H9 (cell line): Measurements from ENCODE around the gene SYNC. TPM values are rescaled to one million over a fixed set of nuclear protein-coding genes. Genes with fewer than 3 reads are reported as not detected.
A peak's percentile ranks its signal among the peaks of the same experiment; 100 is the strongest.

Source experiments
- DNase-seq: peaks from one replicate; pipeline ENCODE4 v3.0.0-alpha.2; 2017
- H2AFZ ChIP-seq: one replicate; pipeline ENCODE4 v1.6.1; 2013; ENCODE audit warnings: mild to moderate bottlenecking, low read length, control low read depth, moderate library complexity
- H2AK5ac ChIP-seq: 2 replicates; pipeline ENCODE4 v1.6.1; 2013; ENCODE audit warnings: low read length, control low read depth, mixed read lengths; ENCODE audit not compliant: insufficient read length
- H2BK120ac ChIP-seq: one replicate; pipeline ENCODE4 v1.6.1; 2013; ENCODE audit warnings: low read depth, mild to moderate bottlenecking, low read length, control low read depth, inconsistent platforms; ENCODE audit not compliant: poor library complexity, severe bottlenecking
- H2BK12ac ChIP-seq: 2 replicates; pipeline ENCODE4 v1.6.1; 2013; ENCODE audit warnings: low read length, control low read depth, mixed read lengths, low read depth; ENCODE audit not compliant: insufficient read length
- H2BK15ac ChIP-seq: 2 replicates; pipeline ENCODE4 v1.6.1; 2013; ENCODE audit warnings: low read depth, low read length, control low read depth
- H2BK20ac ChIP-seq: one replicate; pipeline ENCODE4 v1.6.1; 2013; ENCODE audit warnings: low read depth, mild to moderate bottlenecking, low read length, control low read depth, inconsistent platforms; ENCODE audit not compliant: poor library complexity, severe bottlenecking
- H2BK5ac ChIP-seq: 2 replicates; pipeline ENCODE4 v1.6.1; 2013; ENCODE audit warnings: low read length, control low read depth, mixed read lengths; ENCODE audit not compliant: insufficient read length
- H3K14ac ChIP-seq: 2 replicates; pipeline ENCODE4 v1.6.1; 2013; ENCODE audit warnings: low read length, control low read depth; ENCODE audit not compliant: insufficient read depth
- H3K18ac ChIP-seq: 2 replicates; pipeline ENCODE4 v1.6.1; 2013; ENCODE audit warnings: low read depth, mild to moderate bottlenecking, mixed read lengths, low read length, control low read depth; ENCODE audit not compliant: insufficient read length
- H3K23ac ChIP-seq: 2 replicates; pipeline ENCODE4 v1.6.1; 2013; ENCODE audit warnings: low read length, control low read depth, mixed read lengths, low read depth; ENCODE audit not compliant: insufficient read length
- H3K23me2 ChIP-seq: 2 replicates; pipeline ENCODE4 v1.6.1; 2013; ENCODE audit warnings: low read depth, mild to moderate bottlenecking, mixed read lengths, low read length, control low read depth; ENCODE audit not compliant: insufficient read length, poor library complexity, severe bottlenecking
- H3K27ac ChIP-seq: 2 replicates; pipeline ENCODE4 v1.5.1; 2013; ENCODE audit warnings: low read length, control low read depth, mixed read lengths, low read depth; ENCODE audit not compliant: insufficient read length
- H3K27me3 ChIP-seq: 2 replicates; pipeline ENCODE4 v1.6.1; 2013; ENCODE audit warnings: low read length, control low read depth, inconsistent platforms; ENCODE audit not compliant: insufficient read depth
- H3K4ac ChIP-seq: 2 replicates; pipeline ENCODE4 v1.6.1; 2013; ENCODE audit warnings: low read depth, mild to moderate bottlenecking, control low read depth, inconsistent platforms, low read length, moderate library complexity
- H3K4me1 ChIP-seq: 2 replicates; pipeline ENCODE4 v1.6.1; 2013; ENCODE audit warnings: low read length, control low read depth, inconsistent platforms; ENCODE audit not compliant: insufficient read depth
- H3K4me2 ChIP-seq: 2 replicates; pipeline ENCODE4 v1.6.1; 2013; ENCODE audit warnings: low read length, control low read depth, mixed read lengths; ENCODE audit not compliant: insufficient read length, insufficient read depth
- H3K56ac ChIP-seq: 2 replicates; pipeline ENCODE4 v1.6.1; 2013; ENCODE audit warnings: low read depth, mild to moderate bottlenecking, mixed read lengths, low read length, control low read depth; ENCODE audit not compliant: insufficient read length
- H3K79me1 ChIP-seq: 2 replicates; pipeline ENCODE4 v1.6.1; 2013; ENCODE audit warnings: low read depth, mild to moderate bottlenecking, moderate library complexity, low read length, control low read depth, inconsistent platforms; ENCODE audit not compliant: insufficient read depth, poor library complexity, severe bottlenecking
- H3K79me2 ChIP-seq: 2 replicates; pipeline ENCODE4 v1.6.1; 2013; ENCODE audit warnings: low read length, control low read depth, inconsistent platforms; ENCODE audit not compliant: insufficient read depth
- H3K9ac ChIP-seq: 2 replicates; pipeline ENCODE4 v1.6.1; 2013; ENCODE audit warnings: low read length, control low read depth, mixed read lengths; ENCODE audit not compliant: insufficient read length; ENCODE audit errors: extremely low read depth
- H3K9me3 ChIP-seq: one replicate; pipeline ENCODE4 v1.6.1; 2013; ENCODE audit warnings: low read depth, low read length, inconsistent platforms; ENCODE audit not compliant: control insufficient read depth
- H3T11ph ChIP-seq: one replicate; pipeline ENCODE4 v1.6.1; 2013; ENCODE audit warnings: mild to moderate bottlenecking, low read length, control low read depth, inconsistent platforms
- H4K20me1 ChIP-seq: one replicate; pipeline ENCODE4 v1.6.1; 2013; ENCODE audit not compliant: control insufficient read depth, insufficient read length, insufficient read depth
- H4K5ac ChIP-seq: 2 replicates; pipeline ENCODE4 v1.6.1; 2013; ENCODE audit warnings: low read depth, mild to moderate bottlenecking, mixed read lengths, low read length, control low read depth; ENCODE audit not compliant: insufficient read length
- H4K8ac ChIP-seq: replicated peaks from 2 replicates; pipeline ENCODE4 v1.6.1; 2013; ENCODE audit warnings: low read length, control low read depth, mixed read lengths, low read depth; ENCODE audit not compliant: insufficient read length
- H4K91ac ChIP-seq: 2 replicates; pipeline ENCODE4 v1.6.1; 2013; ENCODE audit warnings: low read depth, mild to moderate bottlenecking, moderate library complexity, mixed read lengths, low read length, control low read depth; ENCODE audit not compliant: insufficient read length
- H3K27ac Mint-ChIP-seq, 3 experiments: 2 replicates in 2 of 3; 3 replicates in 1 of 3; pipeline ENCODE4 v1.8.0; 2020 to 2021; ENCODE audit warnings: mixed read lengths in 3 of 3, mild to moderate bottlenecking in 1 of 3, moderate library complexity in 1 of 3
- H3K27me3 Mint-ChIP-seq: 2 replicates; pipeline ENCODE4 v1.8.0; 2021; ENCODE audit warnings: low read depth, mild to moderate bottlenecking, moderate library complexity, mixed read lengths
- H3K36me3 Mint-ChIP-seq, 3 experiments: 2 replicates in 2 of 3; 3 replicates in 1 of 3; pipeline ENCODE4 v1.8.0; 2020 to 2021; ENCODE audit warnings: low read depth in 3 of 3, mixed read lengths in 3 of 3; ENCODE audit not compliant: insufficient read depth in 1 of 3
- H3K4me1 Mint-ChIP-seq, 2 experiments: 2 replicates each; pipeline ENCODE4 v1.8.0; 2020; ENCODE audit warnings: mixed read lengths in 2 of 2
- H3K4me3 Mint-ChIP-seq, 2 experiments: 2 replicates in 1 of 2; 3 replicates in 1 of 2; pipeline ENCODE4 v1.8.0; 2020 to 2021; ENCODE audit warnings: mild to moderate bottlenecking in 2 of 2, mixed read lengths in 2 of 2, moderate library complexity in 1 of 2
- H3K9me3 Mint-ChIP-seq, 2 experiments: 2 replicates in 1 of 2; 3 replicates in 1 of 2; pipeline ENCODE4 v1.8.0; 2020; ENCODE audit warnings: mild to moderate bottlenecking in 2 of 2, mixed read lengths in 2 of 2, moderate library complexity in 1 of 2
- WGBS: extraction: QIAGEN DNeasy Blood & Tissue Kit; methylation state at CpG from one replicate; pipeline ENCODE4 v1.1.7; 2013; ENCODE audit warnings: missing lambda C conversion rate, low lambda C conversion rate, mixed read lengths; ENCODE audit not compliant: insufficient read length; ENCODE audit errors: extremely low coverage; 5-methylcytosine and 5-hydroxymethylcytosine counted together
- total RNA-seq: library from RNA; stranded (reverse); gene quantifications from 2 replicates; pipeline ENCODE4 v1.2.1, GENCODE V29; 2021
- TF ChIP-seq, protein P1 (sequence below): fragments of 200-600 bp; sonication (generic); conservative IDR thresholded peaks from 3 replicates; pipeline ENCODE4 v1.8.0; 2021; ENCODE audit warnings: antibody characterized with exemption, mild to moderate bottlenecking

Gene SYNC
- total RNA-seq, 1 experiment from 2014 or later, result 0.15 TPM

DNA sequence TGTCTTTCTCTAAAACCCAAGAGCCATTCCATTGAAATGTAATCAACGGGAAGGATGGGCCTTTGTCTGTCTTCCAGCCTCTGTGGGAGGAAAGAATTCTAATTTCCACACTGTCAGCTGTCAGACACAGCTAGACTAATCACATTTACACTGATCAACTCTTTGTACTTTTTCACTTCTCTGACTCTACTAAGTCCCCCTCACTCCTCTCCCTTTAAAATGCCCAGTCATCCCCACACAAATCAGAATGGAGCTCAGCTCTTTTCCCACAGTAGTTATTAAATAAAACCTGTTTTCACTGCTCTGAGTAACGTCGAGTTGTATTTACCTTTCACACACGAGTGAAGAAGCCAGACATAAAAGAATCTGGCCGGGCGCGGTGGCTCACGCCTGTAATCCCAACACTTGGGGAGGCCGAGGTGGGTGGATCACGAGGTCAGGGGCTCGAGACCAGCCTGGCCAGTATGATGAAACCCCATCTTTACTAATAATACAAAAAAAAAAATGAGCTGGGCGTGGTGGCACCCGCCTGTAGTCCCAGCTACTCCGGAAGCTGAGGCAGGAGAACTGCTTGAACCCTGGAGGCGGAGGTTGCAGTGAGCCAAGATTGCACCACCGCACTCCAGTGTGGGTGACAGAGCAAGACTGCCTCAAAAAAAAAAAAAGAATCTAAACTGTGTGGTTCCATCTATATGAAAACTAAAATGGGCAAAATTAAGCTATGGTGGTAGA is 65.5 kb downstream of the SYNC start:
- no peak overlapping the region for H3K4ac ChIP-seq
- WGBS, result no CpG with 5 or more reads among the region's 16 CpGs
- H3K79me2 ChIP-seq, result peaks cover 3% of the 10 kb centered on the region
- H3K27me3 ChIP-seq, result no peaks in the 10 kb centered on the region
- no peaks in the 10 kb centered on the region for H3K9me3 Mint-ChIP-seq
- H2BK12ac ChIP-seq, result no peak overlapping the region
- peaks cover 0 to 20% (median 3%) of the 10 kb centered on the region in 3 experiments; a peak in 4 of 7 replicates for H3K36me3 Mint-ChIP-seq
- no peaks in the 10 kb centered on the region for H4K20me1 ChIP-seq
- peak overlapping the region; percentile 72 to 94 (median 78); a peak in 6 of 7 replicates for H3K27ac Mint-ChIP-seq
- H3T11ph ChIP-seq, result no peak overlapping the region
- H4K5ac ChIP-seq, result no peak overlapping the region
- peak overlapping the region; percentile 15 to 27 for H3K4me3 Mint-ChIP-seq
- no peak overlapping the region for H3K9ac ChIP-seq
- H4K8ac ChIP-seq, result no peak overlapping the region
- no peak overlapping the region for H2AFZ ChIP-seq
- H3K9me3 ChIP-seq, result no peaks in the 10 kb centered on the region
- H3K79me1 ChIP-seq, result peaks cover 3% of the 10 kb centered on the region
- H4K91ac ChIP-seq, result no peak overlapping the region
- no peaks in the 10 kb centered on the region; the same call in 1 of the 2 replicates for H3K4me1 ChIP-seq
- no peak overlapping the region for H3K18ac ChIP-seq
- H2BK120ac ChIP-seq, result peak overlapping the region; percentile 28
- peak overlapping the region; percentile 29 for H3K4me2 ChIP-seq
- no peak overlapping the region for H3K56ac ChIP-seq
- no peaks in the 10 kb centered on the region for H3K23me2 ChIP-seq
- peak overlapping the region; percentile 41 for H3K27ac ChIP-seq
- H2BK5ac ChIP-seq, result no peak overlapping the region
- H2BK15ac ChIP-seq, result no peak overlapping the region
- TF ChIP-seq, protein P1, sequence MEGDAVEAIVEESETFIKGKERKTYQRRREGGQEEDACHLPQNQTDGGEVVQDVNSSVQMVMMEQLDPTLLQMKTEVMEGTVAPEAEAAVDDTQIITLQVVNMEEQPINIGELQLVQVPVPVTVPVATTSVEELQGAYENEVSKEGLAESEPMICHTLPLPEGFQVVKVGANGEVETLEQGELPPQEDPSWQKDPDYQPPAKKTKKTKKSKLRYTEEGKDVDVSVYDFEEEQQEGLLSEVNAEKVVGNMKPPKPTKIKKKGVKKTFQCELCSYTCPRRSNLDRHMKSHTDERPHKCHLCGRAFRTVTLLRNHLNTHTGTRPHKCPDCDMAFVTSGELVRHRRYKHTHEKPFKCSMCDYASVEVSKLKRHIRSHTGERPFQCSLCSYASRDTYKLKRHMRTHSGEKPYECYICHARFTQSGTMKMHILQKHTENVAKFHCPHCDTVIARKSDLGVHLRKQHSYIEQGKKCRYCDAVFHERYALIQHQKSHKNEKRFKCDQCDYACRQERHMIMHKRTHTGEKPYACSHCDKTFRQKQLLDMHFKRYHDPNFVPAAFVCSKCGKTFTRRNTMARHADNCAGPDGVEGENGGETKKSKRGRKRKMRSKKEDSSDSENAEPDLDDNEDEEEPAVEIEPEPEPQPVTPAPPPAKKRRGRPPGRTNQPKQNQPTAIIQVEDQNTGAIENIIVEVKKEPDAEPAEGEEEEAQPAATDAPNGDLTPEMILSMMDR, result no peak
- peaks cover 48% of the 10 kb centered on the region in 2 experiments for H3K4me1 Mint-ChIP-seq
- H2AK5ac ChIP-seq, result no peak overlapping the region
- no peak for DNase-seq
- H3K14ac ChIP-seq, result no peak overlapping the region
- H3K23ac ChIP-seq, result no peak overlapping the region
- no peaks in the 10 kb centered on the region for H3K27me3 Mint-ChIP-seq
- no peak overlapping the region for H2BK20ac ChIP-seq
